ENCODE results near the gene PEAK1. TPM values are rescaled to one million over a fixed set of nuclear protein-coding genes. Genes with fewer than 3 reads are reported as not detected.

PEAK1 gene
- total RNA-seq, 2 donors from 2014 or later, result 44.2 to 59.8 TPM

GRCh38 chr15:77074350-77074749, 345.6 kb downstream of the PEAK1 start:
- Histone ChIP-seq H3K27me3 (no peaks in the 10 kb centered on the region), H3K4me1 (peaks cover 0 to 15% of the 10 kb centered on the region in 2 donors), H3K36me3 (no peaks in the 10 kb centered on the region), H3K9me3 (no peaks in the 10 kb centered on the region), H3K27ac (no peak overlapping the region), H3K4me3 (no peak overlapping the region)
- no peak for TF ChIP-seq CTCF (IDR thresholded peaks at IDR 0.05)
- DNase-seq (ENCODE audit: low spot score), result no peak

GRCh38 chr15:77071305-77072223, 348.3 kb downstream of the PEAK1 start:
- Histone ChIP-seq H3K4me1 (peaks cover 0 to 32% of the 10 kb centered on the region in 2 donors), H3K9me3 (no peaks in the 10 kb centered on the region), H3K27me3 (no peaks in the 10 kb centered on the region), H3K36me3 (no peaks in the 10 kb centered on the region), H3K4me3 (peak overlapping the region in 1 of 2 donors; percentile 83), H3K27ac (peak overlapping the region; percentile 89 to 91)
- TF ChIP-seq CTCF (IDR thresholded peaks at IDR 0.05), result no peak
- no peak for DNase-seq (ENCODE audit: low spot score)

GRCh38 chr15:77070495-77071304, 349.2 kb downstream of the PEAK1 start, which contains the start of gene TSPAN3:
TSS of gene TSPAN3 (minus strand) at chr15:77071109. CDS start at chr15:77070954, 155 bp downstream.
- Histone ChIP-seq H3K27me3 (no peaks in the 10 kb centered on the region), H3K4me3 (peak within 1 kb of the TSS; percentile 83 to 85), H3K4me1 (peaks cover 0 to 32% of the 10 kb centered on the region in 2 donors), H3K27ac (peak within 1 kb of the TSS; percentile 89 to 91), H3K9me3 (no peaks in the 10 kb centered on the region), H3K36me3 (no peaks in the 10 kb centered on the region)
- peak; percentile 93 for DNase-seq (ENCODE audit: low spot score)
- no peak for TF ChIP-seq CTCF (IDR thresholded peaks at IDR 0.05)

- peak overlapping the region; percentile 83 to 85 for H3K4me3 ChIP-seq
- H3K9me3 ChIP-seq, result no peaks in the 10 kb centered on the region
- no peaks in the 10 kb centered on the region for H3K36me3 ChIP-seq
- H3K27ac ChIP-seq, result peak overlapping the region; percentile 89 to 91
- DNase-seq (ENCODE audit: low spot score), result no peak
- H3K4me1 ChIP-seq, result peaks cover 0 to 34% of the 10 kb centered on the region in 2 donors
- no peaks in the 10 kb centered on the region for H3K27me3 ChIP-seq
- no peak for TF ChIP-seq CTCF (IDR thresholded peaks at IDR 0.05)
Measured at GRCh38 chr15:77070180-77070494, 349.8 kb downstream of the PEAK1 start.

- no peak for TF ChIP-seq CTCF (IDR thresholded peaks at IDR 0.05)
- peak overlapping the region; percentile 83 to 85 for H3K4me3 ChIP-seq
- peaks cover 0 to 39% of the 10 kb centered on the region in 2 donors for H3K4me1 ChIP-seq
- H3K27ac ChIP-seq, result peak overlapping the region; percentile 89 to 91
- H3K36me3 ChIP-seq, result no peaks in the 10 kb centered on the region
- H3K27me3 ChIP-seq, result no peaks in the 10 kb centered on the region
- DNase-seq (ENCODE audit: low spot score), result no peak
- H3K9me3 ChIP-seq, result no peaks in the 10 kb centered on the region
Measured at GRCh38 chr15:77069521-77070121, 350.3 kb downstream of the PEAK1 start.
